Measurements from ENCODE around the gene KNTC1.
"Not testable (repeated sequence)": the region's sequence is repeated elsewhere in the genome, so short reads cannot be mapped to it uniquely, and the experiment has no call there.

KNTC1 gene

GRCh38 chr12:122569288-122569687, 42.2 kb downstream of the KNTC1 start:
- DNase-seq, result no peak

- not testable (repeated sequence) for DNase-seq
These were observed 43.0 kb downstream of the KNTC1 start for GRCh38 chr12:122570006-122570405.

DNA sequence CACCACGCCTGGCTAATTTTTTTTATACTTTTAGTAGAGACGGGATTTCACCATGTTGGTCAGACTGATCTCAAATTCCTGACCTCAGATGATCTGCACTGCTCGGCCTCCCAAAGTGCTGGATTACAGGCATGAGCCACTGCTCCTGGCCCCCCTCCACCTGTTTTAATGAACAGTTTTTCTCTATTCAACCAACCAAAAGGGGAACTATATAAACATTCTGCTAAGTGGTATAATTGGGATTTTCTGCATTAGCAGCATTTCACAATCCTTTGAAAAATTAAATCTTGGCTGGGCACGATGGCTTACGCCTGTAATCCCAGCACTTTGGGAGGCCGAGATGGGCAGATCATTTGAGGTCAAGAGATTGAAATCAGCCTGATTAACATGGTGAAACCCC, 44.8 kb downstream of the KNTC1 start:
- no peak for DNase-seq

- not testable (repeated sequence) for DNase-seq
These were observed 56.2 kb downstream of the KNTC1 start for GRCh38 chr12:122583294-122583693.

DNA sequence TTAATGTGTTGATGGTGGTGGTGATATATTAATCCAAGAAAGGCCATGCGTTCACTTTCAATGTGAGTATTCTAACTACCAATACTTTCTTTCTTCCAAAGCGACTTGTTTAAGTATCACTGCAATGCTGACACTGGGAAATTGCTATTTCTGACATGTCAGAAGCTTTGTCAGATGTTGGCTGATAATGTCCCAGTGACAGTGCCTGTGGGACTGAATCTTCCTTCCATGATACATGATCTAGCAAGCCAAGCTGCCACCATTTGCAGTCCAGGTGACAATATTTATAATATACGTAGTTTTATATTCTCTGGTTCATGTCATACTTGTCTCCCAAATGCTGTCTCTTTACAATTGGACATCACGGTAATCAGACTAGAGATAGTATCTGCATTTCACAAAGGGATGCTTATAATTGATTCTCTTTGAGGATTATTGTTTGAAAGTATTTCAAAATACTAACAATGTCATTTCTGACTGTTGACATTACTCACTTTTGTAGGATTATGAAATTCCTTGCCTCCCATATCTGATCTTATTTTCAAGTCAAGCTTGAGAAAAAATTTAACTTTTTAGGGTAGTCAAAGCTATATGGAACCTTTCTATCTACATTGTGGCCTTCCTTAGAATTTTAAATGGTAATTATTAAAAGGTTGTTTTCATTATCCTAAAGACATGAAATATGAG, 57.3 kb downstream of the KNTC1 start:
- no peak for DNase-seq

- DNase-seq, result no peak
These were observed 63.9 kb downstream of the KNTC1 start for GRCh38 chr12:122590990-122591389.

DNA sequence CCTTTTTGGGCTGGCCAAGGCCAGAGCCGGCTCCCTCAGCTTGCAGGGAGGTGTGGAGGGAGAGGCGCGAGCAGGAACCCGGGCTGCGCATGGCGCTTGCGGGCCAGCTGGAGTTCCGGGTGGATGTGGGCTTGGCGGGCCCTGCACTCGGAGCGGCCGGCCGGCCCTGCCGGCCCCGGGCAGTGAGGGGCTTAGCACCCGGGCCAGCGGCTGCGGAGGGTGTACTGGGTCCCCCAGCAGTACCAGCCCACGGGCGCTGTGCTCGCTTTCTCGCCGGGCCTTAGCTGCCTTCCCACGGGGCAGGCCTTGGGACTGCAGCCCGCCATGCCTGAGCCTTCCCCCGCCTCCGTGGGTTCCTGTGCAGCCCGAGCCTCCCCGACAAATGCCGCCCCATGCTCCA, 64.9 kb downstream of the KNTC1 start:
- DNase-seq, result not testable (repeated sequence)

DNA sequence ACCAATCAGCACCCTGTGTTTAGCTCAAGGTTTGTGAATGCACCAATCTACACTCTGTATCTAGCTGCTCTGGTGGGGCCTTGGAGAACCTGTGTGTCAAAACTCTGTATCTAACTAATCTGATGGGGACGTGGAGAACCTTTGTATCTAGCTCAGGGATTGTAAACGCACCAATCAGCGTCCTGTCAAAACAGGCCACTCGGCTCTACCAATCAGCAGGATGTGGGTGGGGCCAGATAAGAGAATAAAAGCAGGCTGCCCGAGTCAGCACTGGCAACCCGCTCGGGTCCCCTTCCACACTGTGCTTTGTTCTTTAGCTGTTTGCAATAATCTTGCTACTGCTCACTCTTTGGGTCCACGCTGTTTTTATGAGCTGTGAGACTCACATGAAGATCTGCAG, 65.5 kb downstream of the KNTC1 start:
- not testable (repeated sequence) for DNase-seq

DNA sequence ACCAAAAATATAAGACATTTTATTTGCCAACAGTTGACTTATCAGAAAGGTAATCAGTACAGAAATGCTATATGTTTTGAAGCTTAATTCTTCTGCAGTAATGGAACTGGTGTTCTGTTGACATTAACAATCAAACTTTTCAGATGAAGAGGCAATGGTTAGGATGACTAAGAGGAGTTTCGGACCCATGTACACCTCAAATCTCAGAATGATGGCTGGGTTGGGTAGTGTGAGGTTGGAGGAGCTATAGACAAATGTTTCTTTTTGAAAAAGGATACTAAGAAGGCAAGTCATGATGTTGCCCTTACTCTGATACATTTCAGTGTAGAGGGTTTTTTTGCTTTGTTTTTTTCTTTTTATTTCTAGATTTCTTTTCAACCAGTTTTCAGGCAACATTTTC, 66.9 kb downstream of the KNTC1 start:
- no peak for DNase-seq

GRCh38 chr12:122596838-122597237, 69.8 kb downstream of the KNTC1 start:
- DNase-seq, result no peak

DNA sequence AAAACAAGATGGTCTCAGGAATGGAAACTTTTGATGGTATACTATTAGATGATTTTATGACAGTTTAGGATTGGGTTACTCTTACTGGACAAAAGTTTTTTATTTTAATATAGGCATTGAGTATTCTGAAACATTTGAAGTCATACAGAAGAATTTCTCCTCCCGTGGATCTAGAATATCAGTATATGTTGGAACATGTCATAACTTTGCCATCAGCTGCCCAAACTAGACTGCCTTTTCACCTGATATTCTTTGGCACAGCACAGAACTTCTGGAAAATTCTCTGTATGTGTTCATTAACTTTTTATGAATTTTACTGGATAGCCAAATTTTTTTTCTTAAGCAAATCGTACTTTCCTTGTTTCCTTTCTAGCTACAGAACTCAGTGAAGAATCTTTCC, 75.4 kb downstream of the KNTC1 start:
- no peak for DNase-seq

- no peak for DNase-seq
These were observed 77.9 kb downstream of the KNTC1 start for GRCh38 chr12:122604993-122605392.

GRCh38 chr12:122609732-122610131, 82.7 kb downstream of the KNTC1 start:
- DNase-seq, result no peak

- no peak for DNase-seq
These were observed 83.2 kb downstream of the KNTC1 start for GRCh38 chr12:122610207-122610606.

DNA sequence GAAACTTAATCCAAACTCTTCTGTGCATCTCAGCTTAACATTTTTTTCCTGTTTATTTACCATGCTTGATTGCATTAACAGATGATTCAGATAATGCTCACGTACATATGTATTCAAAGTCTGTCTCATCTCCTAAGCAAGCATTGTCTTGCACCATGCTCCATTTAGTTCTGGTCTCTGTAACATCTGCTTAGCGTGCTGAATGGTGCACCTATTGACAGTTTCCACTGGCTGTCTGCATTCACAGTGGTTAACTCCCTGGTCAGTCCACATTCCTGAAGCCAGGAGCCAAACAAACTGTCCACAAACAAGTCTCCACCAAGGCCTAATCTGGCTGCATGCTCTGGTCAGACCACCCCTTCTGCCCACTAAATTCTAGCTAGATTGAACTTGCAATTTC, 83.9 kb downstream of the KNTC1 start:
- no peak for DNase-seq

- DNase-seq, result no peak
These were observed 87.8 kb downstream of the KNTC1 start for GRCh38 chr12:122614839-122615238.

DNA sequence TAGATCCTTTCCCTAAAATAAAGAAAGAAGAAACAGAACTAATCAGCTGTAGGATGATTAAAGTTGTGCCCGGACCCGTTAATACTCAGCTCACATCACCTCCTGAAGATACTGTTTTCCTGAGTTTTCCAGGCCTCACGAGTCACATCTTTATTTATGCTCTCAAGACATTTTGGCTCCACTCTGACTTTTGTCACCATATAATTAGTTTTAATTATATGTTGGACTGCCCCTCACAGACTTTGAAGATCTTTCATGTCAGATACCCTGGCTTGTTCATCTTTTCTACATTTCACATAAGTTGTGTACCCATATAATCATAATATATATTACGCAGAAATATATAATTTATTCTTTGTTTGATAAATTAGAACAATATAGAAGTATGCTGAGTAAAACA, 88.7 kb downstream of the KNTC1 start:
- DNase-seq, result no peak

GRCh38 chr12:122635471-122635870, 108.4 kb downstream of the KNTC1 start:
- no peak for DNase-seq

DNA sequence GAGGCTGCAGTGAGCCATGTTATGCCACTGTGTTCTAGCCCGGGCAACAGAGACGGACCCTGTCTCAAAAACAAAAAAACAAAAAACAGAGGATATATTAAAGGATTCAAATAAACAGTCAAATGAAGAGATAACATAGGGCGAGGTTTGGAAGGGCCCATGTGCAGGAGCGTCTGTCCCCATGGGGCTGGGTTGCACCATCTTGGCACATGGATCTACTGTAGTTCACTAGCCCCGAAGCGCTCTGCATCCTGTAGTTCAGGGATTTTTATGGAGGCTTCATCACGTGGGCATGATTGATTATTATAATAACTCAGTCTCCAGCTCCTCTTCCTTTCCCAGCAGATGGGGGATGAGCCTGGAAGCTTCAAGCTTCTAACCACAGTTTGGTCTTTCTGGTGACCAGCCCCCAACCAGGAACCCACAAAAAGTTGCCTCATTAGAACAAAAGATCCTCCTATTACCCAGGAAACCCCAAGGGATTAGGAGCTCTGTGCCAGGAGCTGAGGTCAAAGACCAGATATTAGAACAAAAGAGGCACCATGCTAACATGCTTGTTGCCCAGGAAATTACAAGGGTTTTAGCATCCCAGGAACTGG, 116.3 kb downstream of the KNTC1 start:
- no peak for DNase-seq

GRCh38 chr12:122646517-122647217, 119.6 kb downstream of the KNTC1 start:
- DNase-seq, result no peak

DNA sequence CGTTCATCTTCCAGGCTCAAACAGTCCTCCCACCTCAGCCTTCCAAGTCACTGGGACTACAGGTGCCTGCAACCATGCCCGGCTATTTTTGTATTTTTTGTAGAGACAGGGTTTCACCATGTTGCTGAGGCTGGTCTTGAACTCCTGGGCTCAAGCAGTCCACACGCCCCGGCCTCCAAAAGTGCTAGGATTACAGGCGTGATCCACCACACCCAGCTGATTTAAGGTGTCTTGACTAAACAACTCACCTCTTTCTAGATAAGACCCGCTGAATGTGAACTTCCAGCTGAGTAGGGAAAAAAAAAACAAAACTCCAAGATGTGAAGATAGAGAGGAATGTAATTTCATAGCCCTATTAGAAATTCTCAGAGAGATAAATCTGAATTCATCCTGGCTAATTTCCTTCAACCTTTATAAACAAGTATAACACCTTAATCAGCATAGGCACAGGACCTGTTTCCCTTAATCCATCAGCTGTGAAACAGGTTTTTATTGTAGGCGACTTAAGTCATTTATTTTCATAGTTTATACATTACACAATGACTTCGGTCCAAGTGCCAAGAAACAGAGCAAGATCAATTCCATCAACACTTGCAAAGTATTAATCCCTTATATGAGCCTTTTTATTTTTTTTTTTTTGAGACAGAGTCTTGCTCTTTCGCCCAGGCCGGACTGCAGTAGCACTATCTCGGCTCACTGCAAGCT, 124.6 kb downstream of the KNTC1 start:
- DNase-seq, result no peak

GRCh38 chr12:122653291-122653690, 126.2 kb downstream of the KNTC1 start:
- not testable (repeated sequence) for DNase-seq

DNA sequence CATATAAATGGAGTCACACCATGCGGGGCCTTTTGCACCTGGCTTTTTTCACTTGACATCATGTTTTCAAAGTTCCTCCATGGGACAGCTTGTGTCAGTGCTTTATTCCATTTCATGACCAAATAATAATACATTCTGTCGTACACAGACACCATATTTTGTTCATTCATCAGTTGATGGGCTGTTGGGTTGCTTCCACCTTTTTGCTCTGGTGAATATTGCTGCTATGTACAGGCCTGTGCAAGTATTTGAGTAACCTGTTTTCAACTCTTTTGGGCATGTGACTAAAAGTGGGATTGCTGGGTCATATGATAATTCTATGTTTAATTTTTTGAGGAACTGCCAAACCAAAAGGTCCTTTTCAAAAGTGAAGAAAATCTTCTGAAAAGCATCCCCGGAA, 129.2 kb downstream of the KNTC1 start:
- no peak for DNase-seq

DNA sequence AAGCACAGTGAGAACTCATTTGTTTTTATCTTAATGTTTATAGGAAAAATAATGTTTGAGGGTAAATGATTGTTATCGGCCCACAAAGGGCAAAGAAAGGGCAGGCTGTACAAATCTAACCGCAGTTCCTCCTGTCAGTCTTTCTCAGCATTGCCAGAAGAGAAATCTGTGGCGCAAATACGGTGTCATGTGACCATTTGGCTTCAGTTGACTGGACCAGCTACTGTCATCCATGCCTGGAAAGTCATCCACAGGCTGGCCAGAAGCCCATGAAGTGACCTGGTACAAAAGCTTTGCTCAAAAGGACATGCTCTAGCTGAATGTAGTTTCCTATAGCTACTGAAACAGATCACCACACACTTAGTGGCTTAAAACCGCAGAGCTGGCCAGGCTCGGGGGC, 132.5 kb downstream of the KNTC1 start:
- no peak for DNase-seq
